Limb (tissue), 2 donors: ENCODE measurements around the gene PLXNC1.

Experiments used
- DNase-seq, 2 donors: peaks; one replicate each; pipeline ENCODE4 v3.0.0-alpha.2; 2016; ENCODE audit errors: extremely low spot score in 2 of 2

PLXNC1 gene

DNA sequence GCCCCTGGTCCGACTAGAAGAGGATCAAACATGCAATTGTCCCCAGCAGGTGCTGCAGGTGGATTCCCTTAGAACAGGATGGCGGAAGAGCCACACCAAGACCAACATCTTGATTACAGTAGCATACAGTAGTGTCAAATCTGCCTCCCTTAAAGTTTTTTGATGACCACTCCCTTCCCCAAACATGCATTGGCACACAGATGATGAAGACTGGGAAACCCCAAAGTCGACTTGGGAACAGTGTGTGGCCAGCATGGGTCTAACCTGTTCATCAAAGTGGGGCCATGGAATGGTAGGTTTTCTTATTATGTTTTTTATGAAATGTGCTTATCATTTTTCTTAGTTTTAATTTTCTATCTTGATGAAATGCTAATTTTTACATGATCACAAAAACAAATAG is 8.8 kb downstream of the PLXNC1 start:
- no peak for DNase-seq

DNA sequence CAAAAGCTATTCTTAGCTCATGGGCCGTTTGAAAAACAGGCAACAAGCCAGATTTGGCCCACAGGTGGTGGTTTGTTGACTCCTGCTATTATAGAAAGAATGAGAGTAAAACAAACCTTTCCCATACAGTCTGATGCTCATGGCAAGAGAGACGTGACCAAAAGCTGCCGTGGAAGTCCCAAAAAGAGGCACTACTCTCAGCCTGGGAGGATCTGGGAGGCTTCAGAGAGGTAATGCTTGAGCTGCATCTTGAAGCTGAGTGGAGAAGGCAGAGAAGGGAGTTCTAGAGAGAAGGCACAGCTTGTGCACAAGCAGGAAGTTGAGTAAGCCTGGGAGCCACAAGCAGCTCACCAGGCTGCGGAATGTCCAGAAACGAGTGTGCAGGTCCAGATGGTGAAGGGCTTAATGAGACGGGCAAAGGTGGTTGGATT is 9.6 kb downstream of the PLXNC1 start:
- DNase-seq: no peak

DNA sequence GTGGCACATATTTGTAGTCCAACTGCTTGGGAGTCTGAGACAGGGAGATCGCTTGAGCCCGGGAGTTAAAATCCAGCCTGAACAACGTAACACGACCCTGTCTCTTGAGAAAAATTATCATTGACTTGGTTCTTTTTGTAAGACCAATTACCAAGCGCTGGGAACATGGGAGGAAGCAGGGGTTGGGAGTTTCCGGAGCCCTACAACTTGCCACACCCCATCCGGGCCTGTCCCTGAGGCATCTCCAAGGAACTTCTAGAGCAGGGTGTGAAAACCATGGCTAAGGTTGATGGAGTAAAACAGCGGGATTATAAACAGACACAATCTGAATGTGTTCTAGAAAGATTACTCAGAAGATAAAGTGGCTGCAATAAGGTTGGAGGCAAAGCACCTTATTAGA is 10.3 kb downstream of the PLXNC1 start:
- DNase-seq: no peak

DNA sequence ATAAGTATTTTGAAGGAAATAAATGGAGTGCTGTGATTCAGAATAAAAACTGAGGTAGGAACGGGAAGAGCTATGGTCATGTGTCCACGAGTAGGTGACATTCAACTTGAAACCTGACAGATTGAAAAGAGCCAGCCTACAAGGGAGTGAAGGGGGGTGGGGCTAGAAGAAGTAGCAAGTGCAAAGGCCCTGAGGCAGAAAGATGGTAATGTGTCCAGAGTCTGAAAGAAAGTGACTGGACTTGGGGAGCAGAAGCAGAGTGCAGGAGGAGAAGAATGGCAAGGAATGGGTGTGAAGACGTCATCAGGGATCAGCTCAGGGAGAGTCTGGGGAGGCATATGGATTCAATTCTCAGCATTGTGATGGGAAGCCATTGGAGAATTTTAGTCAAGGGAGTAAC is 13.7 kb downstream of the PLXNC1 start:
- DNase-seq: no peak

DNA sequence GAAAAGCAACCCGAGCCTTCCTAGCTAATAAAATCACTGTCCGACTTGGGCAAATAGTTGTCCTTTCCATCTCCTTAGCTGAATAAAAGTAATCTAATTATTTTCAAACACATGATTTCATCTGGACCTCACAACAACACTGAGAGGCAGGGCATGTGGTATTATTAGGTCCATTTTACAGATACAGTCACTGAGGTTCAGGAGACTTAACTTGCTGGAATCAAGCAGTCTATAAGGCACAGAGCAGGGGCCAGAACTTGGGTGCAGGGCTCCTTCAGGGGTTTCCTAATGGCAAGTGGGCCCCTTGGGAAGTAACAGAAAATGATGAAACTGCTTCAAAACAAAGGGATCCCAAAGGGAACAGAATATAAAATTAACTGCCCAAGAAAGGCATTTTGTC is 15.5 kb downstream of the PLXNC1 start:
- no peak for DNase-seq

DNA sequence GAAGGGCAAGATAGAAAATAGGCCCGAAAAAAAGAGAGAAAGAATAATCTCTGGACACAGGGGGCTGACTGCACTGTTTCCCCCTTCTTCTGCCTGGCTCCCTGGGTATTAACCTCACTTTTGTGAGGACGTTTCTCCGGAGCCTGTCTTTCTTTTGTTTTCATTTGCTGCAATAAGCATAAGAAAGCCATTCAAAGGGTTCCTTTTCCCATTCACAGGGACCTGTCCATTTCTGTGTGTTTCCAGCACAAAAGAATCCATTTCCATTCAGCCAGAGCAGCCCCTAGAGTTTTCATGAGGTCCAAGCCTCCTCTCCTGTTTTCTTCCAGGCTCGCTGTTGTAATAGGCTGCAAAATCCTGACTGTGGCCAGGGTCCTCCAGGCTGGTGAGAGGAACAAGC is 16.8 kb downstream of the PLXNC1 start:
- DNase-seq: no peak

DNA sequence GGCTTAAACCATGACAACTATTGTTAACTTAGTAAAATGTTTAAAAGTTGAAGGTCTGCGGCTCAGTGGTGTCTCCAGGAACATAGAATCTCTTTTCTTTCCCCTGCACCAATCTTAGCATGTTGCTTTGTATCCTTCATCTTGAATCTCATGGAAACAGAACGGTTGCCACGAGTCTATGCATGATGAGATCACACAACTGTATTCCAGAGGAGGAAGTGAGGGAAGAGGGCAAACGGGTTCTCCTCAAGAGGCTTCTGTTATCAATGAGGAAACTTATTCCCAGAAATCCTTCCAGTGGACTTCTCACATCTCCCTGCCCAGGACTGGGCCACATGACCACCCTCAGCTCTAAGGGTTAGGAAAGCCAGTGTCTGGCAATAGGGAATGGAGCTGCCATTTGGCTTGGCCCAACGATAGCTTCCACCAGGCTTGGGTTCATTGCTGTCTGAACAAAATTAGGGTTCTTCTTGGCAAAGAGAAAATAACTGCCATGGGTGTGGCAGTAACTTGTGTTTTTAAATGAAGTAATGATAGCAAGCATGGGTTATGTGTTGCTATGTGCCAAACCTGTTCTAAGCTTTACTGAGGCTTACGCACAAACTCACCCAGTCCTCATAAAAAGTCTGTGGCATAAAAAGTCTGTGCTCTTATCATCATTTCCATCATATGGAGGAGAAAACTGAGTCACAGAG is 17.4 kb downstream of the PLXNC1 start:
- no peak for DNase-seq

DNA sequence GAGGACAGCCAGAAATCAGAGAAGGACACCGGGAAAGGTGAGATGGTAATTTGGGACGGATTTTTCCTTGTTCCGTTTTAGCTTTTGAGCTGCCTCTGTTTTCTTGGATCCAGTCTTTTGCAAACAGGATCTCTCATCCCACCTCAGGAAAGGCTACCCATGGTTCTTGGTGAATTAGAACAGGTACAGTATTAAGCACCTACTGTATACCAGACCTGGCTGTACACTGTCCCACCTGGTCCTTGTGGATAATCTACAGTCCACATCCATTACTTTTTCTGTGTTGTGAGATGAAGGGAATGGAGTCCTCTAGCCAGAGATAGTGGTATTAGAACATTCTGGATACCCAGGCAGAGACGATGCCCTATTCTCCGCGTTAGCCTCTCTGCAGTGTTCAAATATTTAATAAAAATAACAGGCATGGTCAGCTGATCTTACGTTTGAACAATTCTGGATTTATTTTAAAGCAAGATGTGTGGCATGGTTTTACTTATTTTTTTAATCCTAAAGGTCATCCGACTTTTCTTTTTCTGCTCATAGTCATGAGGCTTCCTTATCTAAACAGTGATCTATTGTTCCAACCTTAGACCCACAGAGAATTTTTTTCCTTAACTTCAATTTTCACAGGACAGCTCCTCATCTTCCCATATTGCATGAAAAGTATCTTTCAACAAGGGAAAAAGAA is 18.8 kb downstream of the PLXNC1 start:
- DNase-seq: no peak

DNA sequence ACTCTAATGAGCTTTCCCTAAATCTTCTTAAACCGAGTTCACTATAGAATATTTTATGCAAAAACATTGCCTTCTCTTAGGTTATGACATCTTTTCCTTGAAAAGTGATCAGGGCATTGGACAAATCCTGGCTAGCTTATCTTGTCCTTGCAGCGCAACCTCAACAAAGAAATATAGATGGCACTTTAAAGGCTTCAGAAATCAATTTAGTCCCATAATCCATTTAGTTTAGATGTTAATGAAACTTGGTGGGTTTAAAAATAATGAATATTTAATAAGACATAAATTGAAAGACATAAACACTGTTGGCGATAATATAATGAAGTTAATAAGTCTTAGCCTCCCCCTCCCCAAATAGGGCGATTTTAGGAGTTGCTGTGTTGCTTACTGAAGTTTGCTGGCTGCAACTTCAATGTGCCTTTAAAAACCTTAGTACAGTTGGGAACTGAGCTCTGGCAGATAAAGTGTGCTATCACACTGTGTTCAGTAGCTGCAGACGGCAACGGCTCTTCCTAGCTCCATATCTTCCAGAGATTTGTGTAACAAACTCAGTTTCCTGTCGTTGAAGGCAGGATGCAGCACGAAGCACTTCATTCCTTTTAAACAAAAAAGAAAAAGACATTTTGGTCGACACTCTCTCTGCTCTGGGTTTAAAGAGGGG is 19.5 kb downstream of the PLXNC1 start:
- no peak for DNase-seq

DNA sequence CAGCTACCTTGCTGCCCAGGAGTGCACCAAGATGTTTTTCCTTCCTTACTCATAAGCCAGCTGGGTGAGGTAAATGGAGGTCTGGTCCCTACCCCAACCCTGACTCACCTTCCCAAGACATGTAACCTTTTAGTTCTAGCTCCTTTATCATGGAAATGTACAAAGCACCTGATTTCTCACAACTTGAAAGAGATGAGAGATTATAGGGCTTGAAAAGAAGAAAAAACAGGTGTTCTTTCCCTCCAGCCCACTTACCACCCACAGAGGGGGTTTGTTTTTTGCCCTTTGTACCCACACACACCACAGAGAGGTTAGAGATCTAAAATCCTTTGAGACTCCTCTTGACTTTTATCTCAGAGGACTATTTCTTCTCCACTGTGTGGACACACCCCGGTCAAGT is 21.1 kb downstream of the PLXNC1 start:
- no peak for DNase-seq

DNA sequence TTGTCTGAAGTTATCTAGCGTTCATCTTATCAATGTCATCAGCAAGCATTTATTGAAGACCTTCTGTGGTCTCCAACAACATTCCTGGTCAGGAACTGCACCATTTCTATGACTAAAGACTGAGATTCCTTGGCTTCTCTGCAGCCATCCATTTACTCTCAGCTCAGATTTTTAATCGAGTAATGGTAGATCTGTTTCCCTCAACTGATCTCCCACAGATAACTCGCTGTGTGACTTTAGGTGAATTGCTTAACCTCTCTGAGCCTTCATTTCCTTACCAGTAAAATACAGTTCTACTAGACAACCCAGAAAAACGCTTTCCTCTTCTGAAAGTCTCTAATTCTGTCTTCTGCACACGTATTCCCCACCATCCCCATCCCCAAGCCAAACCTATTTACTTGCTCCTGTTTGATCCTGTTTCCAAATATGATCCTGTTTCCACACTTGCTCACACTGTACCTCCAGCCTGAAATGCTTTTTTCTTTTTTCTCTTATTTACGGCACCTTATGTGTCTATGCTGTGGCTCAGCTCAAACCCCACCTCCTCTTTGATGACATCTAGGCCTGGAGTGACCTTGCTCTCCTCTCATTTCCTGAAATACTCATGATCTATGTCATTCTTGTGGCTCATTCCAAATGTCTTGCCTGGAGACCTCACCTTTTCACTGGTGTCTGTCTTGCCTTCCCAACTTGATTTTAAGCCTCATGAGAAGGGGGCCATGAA is 21.8 kb downstream of the PLXNC1 start:
- DNase-seq: no peak

DNA sequence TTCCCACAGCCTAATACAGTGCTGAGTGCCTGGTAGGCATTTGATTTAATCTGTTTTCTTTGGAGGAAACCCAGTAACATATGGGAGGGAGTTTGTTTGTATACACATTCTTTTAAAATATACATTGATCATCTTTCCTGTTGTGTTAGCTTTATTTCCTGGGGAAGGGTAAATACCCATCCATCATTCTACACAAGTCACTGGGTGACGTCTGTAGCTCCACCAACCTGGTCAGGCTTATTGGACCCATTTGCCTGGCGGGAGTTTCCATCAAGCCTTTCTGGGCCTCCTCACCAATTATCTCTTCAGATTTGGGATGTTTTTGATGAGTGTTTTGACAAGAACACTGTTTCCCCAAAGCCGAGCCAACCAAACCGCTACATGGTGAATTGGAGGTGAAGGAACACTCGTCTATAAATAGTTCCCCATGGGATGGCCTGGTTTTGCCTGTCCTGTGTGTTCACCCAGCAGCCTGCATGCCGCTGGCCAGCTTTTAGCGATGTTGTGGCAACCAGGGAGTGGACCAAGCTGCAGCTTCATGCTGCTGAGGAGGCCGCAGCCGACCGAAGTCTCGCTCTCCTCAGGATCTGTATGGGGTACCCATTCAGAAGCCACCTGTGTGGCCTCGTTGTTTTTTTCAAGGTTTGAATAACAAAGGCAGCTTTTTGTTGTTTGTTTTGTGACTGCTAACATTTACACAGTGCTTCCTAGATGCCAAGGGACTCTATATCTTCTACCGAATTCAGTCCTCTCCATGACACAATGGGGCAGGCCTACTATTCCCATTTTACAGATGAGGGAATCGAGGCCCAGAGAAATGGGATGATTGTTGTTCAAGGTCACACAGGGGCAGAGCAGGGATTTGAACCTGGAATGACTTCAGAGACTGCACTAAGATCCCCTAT is 22.6 kb downstream of the PLXNC1 start:
- DNase-seq: no peak

DNA sequence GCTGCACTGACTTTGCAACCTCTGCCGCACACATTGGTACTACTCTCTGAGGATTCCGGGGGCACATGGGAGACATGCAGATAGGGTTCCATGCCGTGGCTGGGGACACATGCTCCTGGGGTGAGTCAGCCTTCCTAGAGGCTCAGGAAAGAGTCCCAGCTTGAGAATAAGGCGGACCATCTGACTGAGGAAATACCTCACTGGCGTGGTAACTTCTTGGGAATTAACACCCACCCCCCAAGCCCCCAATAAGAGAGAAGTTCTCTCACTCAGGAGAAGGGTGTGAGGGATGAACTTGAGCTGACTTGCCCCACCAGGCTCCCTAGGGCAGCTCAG is 23.2 kb downstream of the PLXNC1 start:
- DNase-seq: no peak

DNA sequence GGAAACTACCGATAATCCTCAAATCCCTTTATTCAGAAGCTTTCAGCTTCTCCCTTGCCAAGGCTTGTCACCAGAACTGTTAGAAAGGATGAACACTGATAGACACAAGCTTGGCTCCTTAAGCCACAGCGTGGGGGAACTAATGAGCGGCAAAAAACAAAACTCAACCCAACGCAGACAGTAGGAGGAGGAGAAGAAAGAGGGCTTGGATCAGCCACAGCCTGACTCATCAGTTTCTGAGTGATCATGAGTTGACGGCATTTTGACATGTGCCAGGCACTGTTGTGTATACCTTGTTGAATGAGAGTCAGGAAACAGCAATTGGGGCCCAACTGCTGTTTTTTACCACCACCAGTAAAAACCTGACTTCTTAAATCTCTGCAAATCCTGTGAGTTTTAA is 23.7 kb downstream of the PLXNC1 start:
- no peak for DNase-seq

DNA sequence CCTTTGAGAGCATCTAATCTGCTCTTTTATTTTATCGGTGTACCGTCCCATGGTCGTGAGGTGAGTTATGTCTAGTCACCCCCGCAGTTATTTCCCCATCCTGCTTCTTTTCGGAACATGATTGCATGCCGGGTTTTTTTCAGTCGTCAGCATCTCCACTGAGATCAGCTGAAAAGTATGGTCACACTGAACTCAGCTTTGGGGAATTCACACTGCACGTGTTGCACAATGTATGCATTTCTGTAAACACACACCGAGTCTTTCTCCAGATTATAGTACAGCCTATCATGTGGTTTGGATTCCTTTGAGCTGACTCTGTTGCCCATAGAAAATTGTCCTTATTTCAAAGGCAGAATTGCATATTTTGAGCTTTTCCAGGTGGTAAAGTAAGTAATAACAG is 24.6 kb downstream of the PLXNC1 start:
- no peak for DNase-seq

DNA sequence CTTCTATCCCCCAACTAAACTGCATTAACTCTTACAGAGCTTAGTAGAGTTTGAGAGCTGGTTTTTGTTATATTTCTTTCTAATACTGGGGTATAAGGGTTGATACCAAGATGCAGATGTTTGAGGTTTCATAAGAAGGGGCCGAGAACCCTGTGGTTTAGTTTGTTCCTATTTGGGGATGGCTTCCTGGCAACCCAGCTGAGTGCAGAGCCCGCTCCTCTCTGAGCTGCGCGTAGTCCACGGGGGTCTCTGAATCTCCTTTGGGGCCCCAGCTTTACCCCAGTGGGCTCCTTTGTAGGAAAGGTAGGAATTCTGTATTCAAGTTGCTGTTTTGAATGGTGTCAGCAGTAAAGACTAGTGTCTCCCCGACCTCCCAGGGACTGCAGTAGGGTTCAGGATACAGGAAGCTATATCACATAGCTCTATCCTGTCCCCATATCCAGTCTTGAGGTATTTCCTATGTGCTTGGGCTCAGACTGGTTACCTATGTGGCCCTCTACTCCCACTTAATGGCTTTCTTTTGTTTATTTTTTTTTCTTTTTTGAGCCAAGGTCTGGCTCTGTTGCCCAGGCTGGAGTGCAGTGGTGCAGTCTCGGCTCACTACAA is 25.4 kb downstream of the PLXNC1 start:
- DNase-seq: no peak

DNA sequence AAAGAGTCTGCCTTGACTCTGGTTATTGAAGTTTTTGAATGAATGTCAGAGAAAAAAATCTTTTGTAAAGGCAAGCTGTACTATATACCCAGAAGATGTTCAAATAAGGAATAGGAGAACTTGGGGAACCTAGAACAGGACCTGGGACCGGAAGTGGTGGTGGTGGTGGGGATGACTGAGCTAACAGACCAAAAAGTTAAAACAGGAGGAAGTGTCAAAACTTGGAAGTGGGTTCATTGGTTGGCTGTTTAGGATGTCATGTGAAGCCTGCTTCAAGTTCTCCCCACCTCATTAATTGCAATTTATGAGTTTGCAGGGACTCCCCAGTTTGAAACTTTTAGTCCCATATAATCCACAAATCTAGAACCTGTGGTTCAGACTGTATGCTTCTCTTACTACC is 26.2 kb downstream of the PLXNC1 start:
- no peak for DNase-seq

DNA sequence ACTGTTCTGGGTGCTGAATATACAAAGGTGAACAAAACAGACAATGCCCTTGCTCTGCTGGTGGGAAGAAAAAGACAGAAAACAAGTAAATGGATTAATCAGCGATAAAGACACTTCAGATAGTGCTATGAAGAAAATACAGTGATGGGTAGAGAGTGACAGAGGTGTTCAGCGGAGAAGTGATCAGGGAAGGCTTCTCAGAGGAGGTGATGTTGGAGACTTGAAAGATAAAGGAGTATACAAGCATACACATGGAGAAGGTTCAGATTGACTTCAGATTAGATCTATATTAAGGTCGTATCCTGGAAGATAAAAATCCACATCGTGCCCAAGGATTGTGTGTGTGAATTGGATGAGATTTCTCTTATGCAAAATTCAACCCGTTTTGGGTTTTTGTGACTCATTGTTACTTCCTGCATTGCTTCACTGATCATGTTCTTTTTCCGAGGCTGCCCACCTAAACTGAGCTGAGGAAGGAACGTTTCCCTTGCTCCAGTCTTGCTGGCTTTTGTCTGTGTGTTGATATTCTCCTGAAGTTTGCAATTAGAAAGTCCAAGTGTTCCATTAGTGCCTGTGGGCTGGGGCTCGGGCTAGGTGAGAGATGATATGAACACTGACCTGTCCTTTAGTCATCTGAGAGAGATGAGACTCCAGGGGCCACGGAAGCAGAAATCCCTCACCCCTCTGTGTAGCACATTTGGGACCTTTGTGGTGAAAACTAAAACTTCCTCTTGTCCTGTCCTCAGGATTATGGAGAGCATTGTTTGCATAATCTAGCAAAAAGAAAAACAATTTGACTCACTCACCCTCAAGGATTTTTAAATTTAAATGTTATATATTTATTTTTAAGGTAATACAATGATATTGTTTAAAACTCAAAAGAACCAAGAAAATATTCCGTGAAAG is 27.6 kb downstream of the PLXNC1 start:
- no peak for DNase-seq

DNA sequence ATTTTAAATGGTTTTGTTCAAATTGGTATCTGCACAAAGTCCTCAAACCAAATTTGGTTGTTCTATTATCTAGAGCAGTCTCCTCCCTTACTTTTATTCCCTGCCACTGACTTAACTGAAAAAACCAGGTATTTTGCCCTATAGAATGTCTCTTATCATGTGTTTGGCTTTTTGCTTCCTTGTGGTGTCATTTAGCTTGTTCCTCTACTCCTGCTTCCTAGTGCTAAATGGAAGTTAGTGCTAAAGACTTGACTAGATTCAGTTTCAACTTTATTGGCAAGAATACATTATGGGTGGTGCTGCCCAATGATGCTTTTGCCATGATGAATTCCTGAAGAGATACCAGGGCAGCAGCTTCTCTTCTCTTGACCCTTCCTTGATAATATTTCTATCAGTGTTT is 29.7 kb downstream of the PLXNC1 start:
- no peak for DNase-seq

DNA sequence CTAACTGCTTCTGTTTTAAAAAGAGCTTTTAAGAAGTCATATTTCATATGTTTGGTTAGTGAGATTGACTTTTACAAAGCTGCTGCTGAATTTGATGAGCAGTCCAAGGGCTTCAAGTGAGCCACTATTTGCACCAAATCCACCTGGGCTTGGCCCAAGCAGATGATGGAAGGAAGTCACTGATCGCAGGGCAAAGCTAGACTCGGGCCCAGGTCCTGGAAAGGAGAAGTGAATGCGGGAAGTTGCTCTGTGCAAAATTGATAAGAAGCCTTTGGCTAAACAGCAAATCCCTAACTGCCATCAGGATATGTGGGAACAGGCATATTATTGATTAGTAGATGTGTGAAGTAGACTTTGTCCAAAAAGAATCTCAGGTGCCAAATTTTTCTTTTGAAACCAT is 30.5 kb downstream of the PLXNC1 start:
- no peak for DNase-seq
